Measurements from ENCODE around the gene BTBD16. TPM values are rescaled to one million over a fixed set of nuclear protein-coding genes. Genes with fewer than 3 reads are reported as not detected.

BTBD16 gene
- total RNA-seq, 1 donor from 2014 or later = not detected

DNA sequence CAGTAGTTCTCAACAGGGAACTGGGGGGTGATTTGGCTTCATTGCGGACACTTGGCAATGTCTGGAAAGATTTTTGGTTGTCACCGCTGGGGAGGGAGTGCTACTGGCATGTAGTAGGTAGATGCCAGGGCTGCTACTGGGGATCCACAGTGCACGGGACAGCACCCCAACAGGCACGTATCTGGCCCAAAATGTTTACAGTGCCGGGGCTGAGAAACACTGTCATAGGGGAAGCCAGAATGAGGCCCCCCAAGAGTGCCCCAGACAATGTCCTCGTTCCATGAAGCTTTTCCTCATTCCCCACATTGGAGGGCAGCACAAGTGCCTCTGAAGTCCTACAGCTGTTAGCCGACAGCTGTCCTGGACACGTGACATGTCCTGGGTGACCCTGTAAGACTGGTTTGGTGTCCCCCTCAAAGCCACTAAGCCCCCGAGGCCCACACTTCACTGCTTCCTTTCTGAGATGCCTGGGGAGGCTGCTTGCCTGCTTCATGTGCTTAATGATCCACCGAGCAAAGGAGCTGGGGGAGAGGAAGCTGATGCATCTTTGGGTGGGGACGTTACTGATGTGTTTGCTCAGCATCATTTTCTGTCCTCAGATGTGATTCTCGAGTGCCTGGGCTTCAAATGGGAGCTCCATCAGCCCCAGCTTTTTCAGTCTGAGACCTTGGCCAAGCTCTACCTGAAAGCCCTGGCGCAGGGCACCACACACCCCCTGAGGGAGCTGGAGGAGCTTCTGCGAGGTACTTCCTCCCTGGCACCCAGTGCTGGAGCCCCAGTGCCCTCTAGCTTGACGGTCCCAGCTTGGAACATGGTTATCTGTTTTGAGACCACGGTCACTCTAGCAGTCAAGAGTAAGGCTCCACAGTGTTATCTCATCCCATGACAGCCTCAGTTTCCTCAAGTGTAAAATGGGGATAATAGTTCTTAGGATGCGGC is 14.7 kb downstream of the BTBD16 start:
- Histone ChIP-seq H3K4me1 (peaks cover 7% of the 10 kb centered on the region), H3K27ac (no peak overlapping the region), H3K36me3 (no peaks in the 10 kb centered on the region), H3K27me3 (no peaks in the 10 kb centered on the region), H3K9me3 (no peaks in the 10 kb centered on the region), H3K4me3 (no peak overlapping the region)
- DNase-seq (ENCODE audit: extremely low spot score in 2 of 2) = peak in 1 of 2 donors; percentile 55
- intact Hi-C loops (cut with DNase I) = no loop called here
- TF ChIP-seq POLR2A (IDR thresholded peaks at IDR 0.05) (no peak), POLR2AphosphoS5 (IDR thresholded peaks at IDR 0.05; ENCODE audit: insufficient read depth in 1 of 2, low read depth in 1 of 2) (no peak)
- TF ChIP-seq, protein P1, sequence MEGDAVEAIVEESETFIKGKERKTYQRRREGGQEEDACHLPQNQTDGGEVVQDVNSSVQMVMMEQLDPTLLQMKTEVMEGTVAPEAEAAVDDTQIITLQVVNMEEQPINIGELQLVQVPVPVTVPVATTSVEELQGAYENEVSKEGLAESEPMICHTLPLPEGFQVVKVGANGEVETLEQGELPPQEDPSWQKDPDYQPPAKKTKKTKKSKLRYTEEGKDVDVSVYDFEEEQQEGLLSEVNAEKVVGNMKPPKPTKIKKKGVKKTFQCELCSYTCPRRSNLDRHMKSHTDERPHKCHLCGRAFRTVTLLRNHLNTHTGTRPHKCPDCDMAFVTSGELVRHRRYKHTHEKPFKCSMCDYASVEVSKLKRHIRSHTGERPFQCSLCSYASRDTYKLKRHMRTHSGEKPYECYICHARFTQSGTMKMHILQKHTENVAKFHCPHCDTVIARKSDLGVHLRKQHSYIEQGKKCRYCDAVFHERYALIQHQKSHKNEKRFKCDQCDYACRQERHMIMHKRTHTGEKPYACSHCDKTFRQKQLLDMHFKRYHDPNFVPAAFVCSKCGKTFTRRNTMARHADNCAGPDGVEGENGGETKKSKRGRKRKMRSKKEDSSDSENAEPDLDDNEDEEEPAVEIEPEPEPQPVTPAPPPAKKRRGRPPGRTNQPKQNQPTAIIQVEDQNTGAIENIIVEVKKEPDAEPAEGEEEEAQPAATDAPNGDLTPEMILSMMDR (IDR thresholded peaks at IDR 0.05) = no peak

DNA sequence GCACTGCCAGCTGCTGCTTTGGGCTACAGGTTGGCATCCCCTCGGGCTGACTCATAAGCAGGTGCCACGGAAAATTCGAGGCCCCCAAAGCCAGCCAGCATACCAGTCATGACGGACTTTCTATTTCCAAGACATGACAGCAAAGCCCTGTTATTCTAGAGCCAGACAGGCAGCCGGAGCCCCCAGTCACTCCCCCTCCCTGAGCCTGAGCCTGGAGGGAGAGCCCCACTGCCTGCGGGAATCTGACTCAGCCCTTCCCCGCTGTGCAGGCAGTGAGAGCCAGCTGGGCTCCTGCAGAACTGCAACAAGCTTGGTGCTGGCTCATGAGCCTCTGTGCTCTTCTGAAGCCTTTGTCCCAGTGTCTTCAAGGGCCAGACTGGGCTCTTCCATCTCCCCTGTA is 15.8 kb downstream of the BTBD16 start:
- H3K9me3 ChIP-seq = no peaks in the 10 kb centered on the region
- H3K27ac ChIP-seq = no peak overlapping the region
- no peak overlapping the region for H3K4me3 ChIP-seq
- no peaks in the 10 kb centered on the region for H3K36me3 ChIP-seq
- intact Hi-C loops (cut with DNase I) = no loop called here
- no peak for DNase-seq (ENCODE audit: extremely low spot score in 2 of 2)
- TF ChIP-seq POLR2A (IDR thresholded peaks at IDR 0.05) = no peak
- TF ChIP-seq POLR2AphosphoS5 (IDR thresholded peaks at IDR 0.05; ENCODE audit: insufficient read depth in 1 of 2, low read depth in 1 of 2) = no peak
- TF ChIP-seq, protein P1 (IDR thresholded peaks at IDR 0.05) = no peak
- no peaks in the 10 kb centered on the region for H3K27me3 ChIP-seq
- peaks cover 7% of the 10 kb centered on the region for H3K4me1 ChIP-seq

DNA sequence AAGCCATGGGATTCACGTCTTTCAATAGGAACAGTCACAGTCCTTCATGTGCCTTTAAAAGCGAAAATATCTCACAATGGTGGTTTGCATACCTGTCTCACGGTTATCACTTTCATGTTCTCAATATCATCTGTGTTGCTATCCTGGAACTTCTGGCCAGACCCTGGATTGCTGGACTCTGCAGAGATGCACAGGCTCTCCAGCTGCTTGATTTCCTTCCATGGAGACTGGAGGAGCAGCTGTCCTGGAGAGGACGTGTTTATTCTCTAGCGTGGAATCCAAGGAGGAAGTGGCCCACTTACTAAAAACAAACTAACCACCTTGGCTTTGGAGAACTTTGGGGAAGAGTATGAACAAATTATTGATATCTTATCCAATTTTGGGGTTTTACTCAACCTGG is 16.5 kb downstream of the BTBD16 start:
- no peaks in the 10 kb centered on the region for H3K9me3 ChIP-seq
- no peak overlapping the region for H3K4me3 ChIP-seq
- peaks cover 7% of the 10 kb centered on the region for H3K4me1 ChIP-seq
- intact Hi-C loops (cut with DNase I) = no loop called here
- H3K27ac ChIP-seq = no peak overlapping the region
- DNase-seq (ENCODE audit: extremely low spot score in 2 of 2) = no peak
- H3K27me3 ChIP-seq = no peaks in the 10 kb centered on the region
- TF ChIP-seq POLR2A (IDR thresholded peaks at IDR 0.05) = no peak
- TF ChIP-seq, protein P1 (IDR thresholded peaks at IDR 0.05) = no peak
- no peak for TF ChIP-seq POLR2AphosphoS5 (IDR thresholded peaks at IDR 0.05; ENCODE audit: insufficient read depth in 1 of 2, low read depth in 1 of 2)
- no peaks in the 10 kb centered on the region for H3K36me3 ChIP-seq

DNA sequence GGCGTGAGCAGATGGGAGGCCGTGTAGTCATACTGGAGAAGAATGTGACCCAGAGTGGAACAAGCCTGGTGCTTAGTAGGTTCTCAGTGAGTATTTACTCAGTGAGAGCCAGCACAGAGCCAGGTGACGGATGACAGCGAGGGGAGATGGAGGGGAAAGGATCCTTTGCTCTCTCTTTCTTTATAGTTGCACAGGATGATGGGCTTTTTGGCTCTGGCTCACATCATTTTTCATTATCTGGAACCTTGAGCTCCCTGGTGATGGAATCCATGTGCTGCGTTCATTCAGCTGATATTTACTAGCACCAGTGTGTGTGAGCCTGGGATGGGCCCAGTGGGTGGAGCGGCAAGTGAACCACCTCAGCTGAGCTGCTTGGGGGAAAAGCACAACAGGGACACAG is 17.2 kb downstream of the BTBD16 start:
- intact Hi-C loops (cut with DNase I) = no loop called here
- Histone ChIP-seq H3K27ac (no peak overlapping the region), H3K27me3 (no peaks in the 10 kb centered on the region), H3K4me1 (peaks cover 7% of the 10 kb centered on the region), H3K36me3 (no peaks in the 10 kb centered on the region), H3K9me3 (no peaks in the 10 kb centered on the region), H3K4me3 (no peak overlapping the region)
- TF ChIP-seq POLR2AphosphoS5 (IDR thresholded peaks at IDR 0.05; ENCODE audit: insufficient read depth in 1 of 2, low read depth in 1 of 2) (no peak), POLR2A (IDR thresholded peaks at IDR 0.05) (no peak)
- TF ChIP-seq, protein P1 (IDR thresholded peaks at IDR 0.05) = no peak
- no peak for DNase-seq (ENCODE audit: extremely low spot score in 2 of 2)

DNA sequence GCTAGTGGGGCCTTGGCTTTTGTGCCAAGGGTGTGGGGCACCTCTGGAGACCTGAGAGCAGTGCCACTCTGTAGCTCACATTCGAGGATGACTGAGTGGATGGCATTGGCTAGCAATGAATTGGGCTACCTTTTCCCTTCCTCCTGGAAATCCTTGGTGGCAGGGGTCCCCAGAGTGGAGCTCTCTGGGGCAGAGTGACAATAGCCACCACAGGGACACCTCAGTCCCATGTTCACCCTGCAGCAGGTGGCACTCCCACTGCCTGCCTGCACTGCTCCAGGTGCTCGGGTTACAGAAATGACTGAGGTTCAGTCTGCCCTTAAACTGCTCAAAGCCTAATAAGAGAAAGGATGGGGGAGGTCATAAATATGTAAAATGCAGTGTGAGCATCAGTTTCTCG is 17.8 kb downstream of the BTBD16 start:
- TF ChIP-seq, protein P1 (IDR thresholded peaks at IDR 0.05) = no peak
- no peak for TF ChIP-seq POLR2A (IDR thresholded peaks at IDR 0.05)
- no peak for TF ChIP-seq POLR2AphosphoS5 (IDR thresholded peaks at IDR 0.05; ENCODE audit: insufficient read depth in 1 of 2, low read depth in 1 of 2)
- Histone ChIP-seq H3K27me3 (no peaks in the 10 kb centered on the region), H3K27ac (no peak overlapping the region), H3K36me3 (no peaks in the 10 kb centered on the region), H3K9me3 (no peaks in the 10 kb centered on the region), H3K4me1 (peaks cover 7% of the 10 kb centered on the region), H3K4me3 (no peak overlapping the region)
- no peak for DNase-seq (ENCODE audit: extremely low spot score in 2 of 2)
- intact Hi-C loops (cut with DNase I) = no loop called here
